H9 (cell line): ENCODE data around the gene ANKRD22. TPM values are rescaled to one million over a fixed set of nuclear protein-coding genes. Genes with fewer than 3 reads are reported as not detected.

Experiments
- DNase-seq: peaks from one replicate; pipeline ENCODE4 v3.0.0-alpha.2; 2017
- H2AFZ ChIP-seq: one replicate; pipeline ENCODE4 v1.6.1; 2013; ENCODE audit warnings: mild to moderate bottlenecking, low read length, control low read depth, moderate library complexity
- H2AK5ac ChIP-seq: 2 replicates; pipeline ENCODE4 v1.6.1; 2013; ENCODE audit warnings: low read length, control low read depth, mixed read lengths; ENCODE audit not compliant: insufficient read length
- H2BK120ac ChIP-seq: one replicate; pipeline ENCODE4 v1.6.1; 2013; ENCODE audit warnings: low read depth, mild to moderate bottlenecking, low read length, control low read depth, inconsistent platforms; ENCODE audit not compliant: poor library complexity, severe bottlenecking
- H2BK12ac ChIP-seq: 2 replicates; pipeline ENCODE4 v1.6.1; 2013; ENCODE audit warnings: low read length, control low read depth, mixed read lengths, low read depth; ENCODE audit not compliant: insufficient read length
- H2BK15ac ChIP-seq: 2 replicates; pipeline ENCODE4 v1.6.1; 2013; ENCODE audit warnings: low read depth, low read length, control low read depth
- H2BK20ac ChIP-seq: one replicate; pipeline ENCODE4 v1.6.1; 2013; ENCODE audit warnings: low read depth, mild to moderate bottlenecking, low read length, control low read depth, inconsistent platforms; ENCODE audit not compliant: poor library complexity, severe bottlenecking
- H2BK5ac ChIP-seq: 2 replicates; pipeline ENCODE4 v1.6.1; 2013; ENCODE audit warnings: low read length, control low read depth, mixed read lengths; ENCODE audit not compliant: insufficient read length
- H3K14ac ChIP-seq: 2 replicates; pipeline ENCODE4 v1.6.1; 2013; ENCODE audit warnings: low read length, control low read depth; ENCODE audit not compliant: insufficient read depth
- H3K18ac ChIP-seq: 2 replicates; pipeline ENCODE4 v1.6.1; 2013; ENCODE audit warnings: low read depth, mild to moderate bottlenecking, mixed read lengths, low read length, control low read depth; ENCODE audit not compliant: insufficient read length
- H3K23ac ChIP-seq: 2 replicates; pipeline ENCODE4 v1.6.1; 2013; ENCODE audit warnings: low read length, control low read depth, mixed read lengths, low read depth; ENCODE audit not compliant: insufficient read length
- H3K23me2 ChIP-seq: 2 replicates; pipeline ENCODE4 v1.6.1; 2013; ENCODE audit warnings: low read depth, mild to moderate bottlenecking, mixed read lengths, low read length, control low read depth; ENCODE audit not compliant: insufficient read length, poor library complexity, severe bottlenecking
- H3K27ac ChIP-seq: 2 replicates; pipeline ENCODE4 v1.5.1; 2013; ENCODE audit warnings: low read length, control low read depth, mixed read lengths, low read depth; ENCODE audit not compliant: insufficient read length
- H3K27me3 ChIP-seq: 2 replicates; pipeline ENCODE4 v1.6.1; 2013; ENCODE audit warnings: low read length, control low read depth, inconsistent platforms; ENCODE audit not compliant: insufficient read depth
- H3K4ac ChIP-seq: 2 replicates; pipeline ENCODE4 v1.6.1; 2013; ENCODE audit warnings: low read depth, mild to moderate bottlenecking, control low read depth, inconsistent platforms, low read length, moderate library complexity
- H3K4me1 ChIP-seq: 2 replicates; pipeline ENCODE4 v1.6.1; 2013; ENCODE audit warnings: low read length, control low read depth, inconsistent platforms; ENCODE audit not compliant: insufficient read depth
- H3K4me2 ChIP-seq: 2 replicates; pipeline ENCODE4 v1.6.1; 2013; ENCODE audit warnings: low read length, control low read depth, mixed read lengths; ENCODE audit not compliant: insufficient read length, insufficient read depth
- H3K56ac ChIP-seq: 2 replicates; pipeline ENCODE4 v1.6.1; 2013; ENCODE audit warnings: low read depth, mild to moderate bottlenecking, mixed read lengths, low read length, control low read depth; ENCODE audit not compliant: insufficient read length
- H3K79me1 ChIP-seq: 2 replicates; pipeline ENCODE4 v1.6.1; 2013; ENCODE audit warnings: low read depth, mild to moderate bottlenecking, moderate library complexity, low read length, control low read depth, inconsistent platforms; ENCODE audit not compliant: insufficient read depth, poor library complexity, severe bottlenecking
- H3K79me2 ChIP-seq: 2 replicates; pipeline ENCODE4 v1.6.1; 2013; ENCODE audit warnings: low read length, control low read depth, inconsistent platforms; ENCODE audit not compliant: insufficient read depth
- H3K9ac ChIP-seq: 2 replicates; pipeline ENCODE4 v1.6.1; 2013; ENCODE audit warnings: low read length, control low read depth, mixed read lengths; ENCODE audit not compliant: insufficient read length; ENCODE audit errors: extremely low read depth
- H3K9me3 ChIP-seq: one replicate; pipeline ENCODE4 v1.6.1; 2013; ENCODE audit warnings: low read depth, low read length, inconsistent platforms; ENCODE audit not compliant: control insufficient read depth
- H3T11ph ChIP-seq: one replicate; pipeline ENCODE4 v1.6.1; 2013; ENCODE audit warnings: mild to moderate bottlenecking, low read length, control low read depth, inconsistent platforms
- H4K20me1 ChIP-seq: one replicate; pipeline ENCODE4 v1.6.1; 2013; ENCODE audit not compliant: control insufficient read depth, insufficient read length, insufficient read depth
- H4K5ac ChIP-seq: 2 replicates; pipeline ENCODE4 v1.6.1; 2013; ENCODE audit warnings: low read depth, mild to moderate bottlenecking, mixed read lengths, low read length, control low read depth; ENCODE audit not compliant: insufficient read length
- H4K8ac ChIP-seq: replicated peaks from 2 replicates; pipeline ENCODE4 v1.6.1; 2013; ENCODE audit warnings: low read length, control low read depth, mixed read lengths, low read depth; ENCODE audit not compliant: insufficient read length
- H4K91ac ChIP-seq: 2 replicates; pipeline ENCODE4 v1.6.1; 2013; ENCODE audit warnings: low read depth, mild to moderate bottlenecking, moderate library complexity, mixed read lengths, low read length, control low read depth; ENCODE audit not compliant: insufficient read length
- H3K27ac Mint-ChIP-seq, 3 experiments: 2 replicates in 2 of 3; 3 replicates in 1 of 3; pipeline ENCODE4 v1.8.0; 2020 to 2021; ENCODE audit warnings: mixed read lengths in 3 of 3, mild to moderate bottlenecking in 1 of 3, moderate library complexity in 1 of 3
- H3K27me3 Mint-ChIP-seq: 2 replicates; pipeline ENCODE4 v1.8.0; 2021; ENCODE audit warnings: low read depth, mild to moderate bottlenecking, moderate library complexity, mixed read lengths
- H3K36me3 Mint-ChIP-seq, 3 experiments: 2 replicates in 2 of 3; 3 replicates in 1 of 3; pipeline ENCODE4 v1.8.0; 2020 to 2021; ENCODE audit warnings: low read depth in 3 of 3, mixed read lengths in 3 of 3; ENCODE audit not compliant: insufficient read depth in 1 of 3
- H3K4me1 Mint-ChIP-seq, 2 experiments: 2 replicates each; pipeline ENCODE4 v1.8.0; 2020; ENCODE audit warnings: mixed read lengths in 2 of 2
- H3K4me3 Mint-ChIP-seq, 2 experiments: 2 replicates in 1 of 2; 3 replicates in 1 of 2; pipeline ENCODE4 v1.8.0; 2020 to 2021; ENCODE audit warnings: mild to moderate bottlenecking in 2 of 2, mixed read lengths in 2 of 2, moderate library complexity in 1 of 2
- H3K9me3 Mint-ChIP-seq, 2 experiments: 2 replicates in 1 of 2; 3 replicates in 1 of 2; pipeline ENCODE4 v1.8.0; 2020; ENCODE audit warnings: mild to moderate bottlenecking in 2 of 2, mixed read lengths in 2 of 2, moderate library complexity in 1 of 2
- WGBS: extraction: QIAGEN DNeasy Blood & Tissue Kit; methylation state at CpG from one replicate; pipeline ENCODE4 v1.1.7; 2013; ENCODE audit warnings: missing lambda C conversion rate, low lambda C conversion rate, mixed read lengths; ENCODE audit not compliant: insufficient read length; ENCODE audit errors: extremely low coverage; 5-methylcytosine and 5-hydroxymethylcytosine counted together
- total RNA-seq: library from RNA; stranded (reverse); gene quantifications from 2 replicates; pipeline ENCODE4 v1.2.1, GENCODE V29; 2021
- TF ChIP-seq, protein P1 (sequence below): fragments of 200-600 bp; sonication (generic); conservative IDR thresholded peaks from 3 replicates; pipeline ENCODE4 v1.8.0; 2021; ENCODE audit warnings: antibody characterized with exemption, mild to moderate bottlenecking

ANKRD22 gene
- total RNA-seq, 1 experiment from 2014 or later: not detected

DNA sequence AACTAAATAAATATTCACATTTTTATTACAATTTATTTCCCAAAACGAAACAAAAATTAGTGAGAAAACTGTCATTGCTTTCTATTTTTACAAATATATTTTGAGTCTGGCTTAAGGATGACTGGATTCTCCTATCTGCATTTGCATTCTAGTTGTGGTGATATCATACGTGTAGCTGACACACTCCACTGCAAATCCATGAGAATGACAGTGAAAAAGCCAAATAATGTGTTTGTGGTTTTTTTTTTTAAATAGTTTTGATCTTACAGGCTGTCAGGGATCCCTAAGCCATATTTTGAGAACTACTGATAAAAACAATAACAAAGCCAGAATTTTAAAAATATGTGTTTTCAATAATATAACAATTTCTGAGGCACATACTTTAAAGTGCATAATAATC is 22.6 kb upstream of the ANKRD22 start:
- Mint-ChIP-seq H3K36me3 (no peaks in the 10 kb centered on the region), H3K4me1 (peaks cover 5 to 12% of the 10 kb centered on the region in 2 experiments; a peak in 3 of 4 replicates), H3K4me3 (no peak overlapping the region), H3K27ac (no peak overlapping the region), H3K9me3 (peaks cover 0 to 3% of the 10 kb centered on the region in 2 experiments; a peak in 1 of 5 replicates), H3K27me3 (peaks cover 12% of the 10 kb centered on the region)
- no peak overlapping the region for H3K27ac ChIP-seq
- no peak overlapping the region for H3K23ac ChIP-seq
- no peaks in the 10 kb centered on the region for H3K79me2 ChIP-seq
- H3K27me3 ChIP-seq: no peaks in the 10 kb centered on the region
- H4K20me1 ChIP-seq: no peaks in the 10 kb centered on the region
- TF ChIP-seq, protein P1, sequence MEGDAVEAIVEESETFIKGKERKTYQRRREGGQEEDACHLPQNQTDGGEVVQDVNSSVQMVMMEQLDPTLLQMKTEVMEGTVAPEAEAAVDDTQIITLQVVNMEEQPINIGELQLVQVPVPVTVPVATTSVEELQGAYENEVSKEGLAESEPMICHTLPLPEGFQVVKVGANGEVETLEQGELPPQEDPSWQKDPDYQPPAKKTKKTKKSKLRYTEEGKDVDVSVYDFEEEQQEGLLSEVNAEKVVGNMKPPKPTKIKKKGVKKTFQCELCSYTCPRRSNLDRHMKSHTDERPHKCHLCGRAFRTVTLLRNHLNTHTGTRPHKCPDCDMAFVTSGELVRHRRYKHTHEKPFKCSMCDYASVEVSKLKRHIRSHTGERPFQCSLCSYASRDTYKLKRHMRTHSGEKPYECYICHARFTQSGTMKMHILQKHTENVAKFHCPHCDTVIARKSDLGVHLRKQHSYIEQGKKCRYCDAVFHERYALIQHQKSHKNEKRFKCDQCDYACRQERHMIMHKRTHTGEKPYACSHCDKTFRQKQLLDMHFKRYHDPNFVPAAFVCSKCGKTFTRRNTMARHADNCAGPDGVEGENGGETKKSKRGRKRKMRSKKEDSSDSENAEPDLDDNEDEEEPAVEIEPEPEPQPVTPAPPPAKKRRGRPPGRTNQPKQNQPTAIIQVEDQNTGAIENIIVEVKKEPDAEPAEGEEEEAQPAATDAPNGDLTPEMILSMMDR: no peak
- no peaks in the 10 kb centered on the region for H3K9me3 ChIP-seq
- WGBS: 100% methylated on average over 1 of the region's 2 CpGs
- H3K18ac ChIP-seq: no peak overlapping the region
- no peak overlapping the region for H2BK5ac ChIP-seq
- no peak overlapping the region for H3T11ph ChIP-seq
- H2AFZ ChIP-seq: no peak overlapping the region
- no peak overlapping the region for H4K8ac ChIP-seq
- no peak overlapping the region for H3K14ac ChIP-seq
- no peaks in the 10 kb centered on the region; the same call in 1 of the 2 replicates for H3K4me1 ChIP-seq
- H4K5ac ChIP-seq: no peak overlapping the region
- no peak overlapping the region for H2AK5ac ChIP-seq
- no peak overlapping the region for H2BK15ac ChIP-seq
- H3K23me2 ChIP-seq: no peaks in the 10 kb centered on the region
- no peak overlapping the region for H2BK120ac ChIP-seq
- no peak overlapping the region for H4K91ac ChIP-seq
- no peak overlapping the region for H3K9ac ChIP-seq
- H3K56ac ChIP-seq: no peak overlapping the region
- no peak overlapping the region for H2BK20ac ChIP-seq
- DNase-seq: no peak
- H2BK12ac ChIP-seq: no peak overlapping the region
- H3K4ac ChIP-seq: no peak overlapping the region
- no peak overlapping the region for H3K4me2 ChIP-seq
- H3K79me1 ChIP-seq: no peaks in the 10 kb centered on the region
